Measurements from ENCODE around the gene PIEZO2.
"Not testable (repeated sequence)": the region's sequence is repeated elsewhere in the genome, so short reads cannot be mapped to it uniquely, and the experiment has no call there.

Gene PIEZO2

GRCh38 chr18:10953672-10954071 is 195.7 kb downstream of the PIEZO2 start:
- no peak for DNase-seq

- no peak for DNase-seq
Observed at GRCh38 chr18:10951631-10952544, 197.5 kb downstream of the PIEZO2 start.

GRCh38 chr18:10950876-10951630 is 198.3 kb downstream of the PIEZO2 start:
- no peak for DNase-seq

- no peak for DNase-seq
Observed at GRCh38 chr18:10950080-10950875, 199.1 kb downstream of the PIEZO2 start.

- no peak for DNase-seq
Observed at GRCh38 chr18:10949655-10950054, 199.7 kb downstream of the PIEZO2 start.

GRCh38 chr18:10948421-10948820 is 200.9 kb downstream of the PIEZO2 start:
- no peak for DNase-seq

GRCh38 chr18:10946058-10946457 is 203.3 kb downstream of the PIEZO2 start:
- DNase-seq: no peak

- DNase-seq: no peak
Observed at GRCh38 chr18:10942998-10943397, 206.4 kb downstream of the PIEZO2 start.

- no peak for DNase-seq
Observed at GRCh38 chr18:10939822-10940221, 209.5 kb downstream of the PIEZO2 start.

GRCh38 chr18:10937743-10938640 is 211.4 kb downstream of the PIEZO2 start:
- DNase-seq: no peak

GRCh38 chr18:10936176-10937053 is 213.0 kb downstream of the PIEZO2 start:
- no peak for DNase-seq

GRCh38 chr18:10935588-10935987 is 213.8 kb downstream of the PIEZO2 start:
- DNase-seq: no peak

- DNase-seq: not testable (repeated sequence)
Observed at GRCh38 chr18:10933648-10934047, 215.7 kb downstream of the PIEZO2 start.

- DNase-seq: no peak
Observed at GRCh38 chr18:10930076-10930475, 219.3 kb downstream of the PIEZO2 start.

- DNase-seq: no peak
Observed at GRCh38 chr18:10928772-10929373, 220.5 kb downstream of the PIEZO2 start.

GRCh38 chr18:10928011-10928771 is 221.2 kb downstream of the PIEZO2 start:
- no peak for DNase-seq

GRCh38 chr18:10927286-10927992 is 221.9 kb downstream of the PIEZO2 start:
- no peak for DNase-seq

- no peak for DNase-seq
Observed at GRCh38 chr18:10926621-10927161, 222.7 kb downstream of the PIEZO2 start.

GRCh38 chr18:10924290-10924689 is 225.1 kb downstream of the PIEZO2 start:
- no peak for DNase-seq
